ENCODE measurements around the gene KMT5B.

KMT5B gene

DNA sequence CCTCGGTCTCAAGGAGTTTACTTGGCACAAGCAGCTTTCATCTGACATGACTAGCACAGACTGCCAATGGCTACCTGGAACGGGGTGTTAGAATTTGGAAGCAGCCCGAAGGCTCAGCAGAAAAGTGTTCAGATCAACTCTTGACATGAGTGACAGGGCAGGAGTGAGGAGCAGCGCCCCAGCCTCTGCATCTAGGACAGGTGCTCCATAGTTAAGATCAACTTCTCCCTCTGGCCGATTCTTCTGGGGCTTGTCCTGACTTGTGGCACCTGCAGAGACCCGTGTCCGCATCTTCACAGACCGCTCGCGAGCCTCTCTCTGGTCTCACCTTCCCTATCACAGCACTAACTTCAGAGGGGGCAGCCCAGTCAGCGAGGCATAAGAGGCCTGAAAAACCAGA is 49.4 kb downstream of the KMT5B start:
- DNase-seq: no peak
- Histone ChIP-seq H3K27me3 (no peaks in the 10 kb centered on the region), H3K4me1 (no peaks in the 10 kb centered on the region), H3K36me3 (peaks cover 40% of the 10 kb centered on the region), H3K4me3 (ENCODE audit: low read depth, low read length) (no peak overlapping the region), H3K9me3 (no peaks in the 10 kb centered on the region)
- TF ChIP-seq, protein P1, sequence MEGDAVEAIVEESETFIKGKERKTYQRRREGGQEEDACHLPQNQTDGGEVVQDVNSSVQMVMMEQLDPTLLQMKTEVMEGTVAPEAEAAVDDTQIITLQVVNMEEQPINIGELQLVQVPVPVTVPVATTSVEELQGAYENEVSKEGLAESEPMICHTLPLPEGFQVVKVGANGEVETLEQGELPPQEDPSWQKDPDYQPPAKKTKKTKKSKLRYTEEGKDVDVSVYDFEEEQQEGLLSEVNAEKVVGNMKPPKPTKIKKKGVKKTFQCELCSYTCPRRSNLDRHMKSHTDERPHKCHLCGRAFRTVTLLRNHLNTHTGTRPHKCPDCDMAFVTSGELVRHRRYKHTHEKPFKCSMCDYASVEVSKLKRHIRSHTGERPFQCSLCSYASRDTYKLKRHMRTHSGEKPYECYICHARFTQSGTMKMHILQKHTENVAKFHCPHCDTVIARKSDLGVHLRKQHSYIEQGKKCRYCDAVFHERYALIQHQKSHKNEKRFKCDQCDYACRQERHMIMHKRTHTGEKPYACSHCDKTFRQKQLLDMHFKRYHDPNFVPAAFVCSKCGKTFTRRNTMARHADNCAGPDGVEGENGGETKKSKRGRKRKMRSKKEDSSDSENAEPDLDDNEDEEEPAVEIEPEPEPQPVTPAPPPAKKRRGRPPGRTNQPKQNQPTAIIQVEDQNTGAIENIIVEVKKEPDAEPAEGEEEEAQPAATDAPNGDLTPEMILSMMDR (IDR thresholded peaks at IDR 0.05; ENCODE audit: low read depth, low read length): no peak

- H3K4me1 ChIP-seq: no peaks in the 10 kb centered on the region
- TF ChIP-seq, protein P1 (IDR thresholded peaks at IDR 0.05; ENCODE audit: low read depth, low read length): no peak
- no peaks in the 10 kb centered on the region for H3K27me3 ChIP-seq
- no peak overlapping the region for H3K4me3 ChIP-seq (ENCODE audit: low read depth, low read length)
- H3K36me3 ChIP-seq: peaks cover 26% of the 10 kb centered on the region
- H3K9me3 ChIP-seq: no peaks in the 10 kb centered on the region
- DNase-seq: no peak
Observed at GRCh38 chr11:68160100-68160695, 52.9 kb downstream of the KMT5B start.

- Histone ChIP-seq H3K4me1 (no peaks in the 10 kb centered on the region), H3K36me3 (peaks cover 26% of the 10 kb centered on the region), H3K4me3 (ENCODE audit: low read depth, low read length) (no peak overlapping the region), H3K9me3 (no peaks in the 10 kb centered on the region), H3K27me3 (no peaks in the 10 kb centered on the region)
- no peak for DNase-seq
- TF ChIP-seq, protein P1 (IDR thresholded peaks at IDR 0.05; ENCODE audit: low read depth, low read length): no peak
Observed at GRCh38 chr11:68159665-68160064, 53.4 kb downstream of the KMT5B start.

GRCh38 chr11:68159161-68159560 is 53.9 kb downstream of the KMT5B start:
- no peak for DNase-seq
- H3K9me3 ChIP-seq: no peaks in the 10 kb centered on the region
- peaks cover 21% of the 10 kb centered on the region for H3K36me3 ChIP-seq
- no peak overlapping the region for H3K4me3 ChIP-seq (ENCODE audit: low read depth, low read length)
- TF ChIP-seq, protein P1 (IDR thresholded peaks at IDR 0.05; ENCODE audit: low read depth, low read length): no peak
- no peaks in the 10 kb centered on the region for H3K27me3 ChIP-seq
- H3K4me1 ChIP-seq: no peaks in the 10 kb centered on the region

DNA sequence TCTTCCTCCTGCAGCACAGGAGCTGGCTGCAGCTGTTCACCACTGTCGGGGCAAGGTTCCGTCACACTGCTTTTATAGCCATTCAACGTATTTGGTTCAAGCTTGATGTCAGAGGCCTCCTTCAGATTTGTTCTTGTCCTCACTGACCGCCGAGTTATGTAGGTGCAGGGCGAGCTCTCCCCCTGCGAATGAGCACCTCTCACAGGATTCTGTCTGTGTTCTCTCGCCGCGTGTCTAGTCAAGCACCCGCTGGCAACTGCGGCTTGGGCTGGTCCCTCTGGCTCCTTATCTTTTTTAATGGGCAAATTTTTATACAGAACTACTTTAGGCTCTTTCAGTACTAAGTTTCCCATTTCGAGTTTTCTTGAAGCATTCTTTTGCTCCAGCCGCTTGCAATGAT is 54.5 kb downstream of the KMT5B start:
- Histone ChIP-seq H3K4me1 (no peaks in the 10 kb centered on the region), H3K36me3 (peaks cover 19% of the 10 kb centered on the region), H3K27me3 (no peaks in the 10 kb centered on the region), H3K4me3 (ENCODE audit: low read depth, low read length) (no peak overlapping the region), H3K9me3 (no peaks in the 10 kb centered on the region)
- DNase-seq: no peak
- TF ChIP-seq, protein P1 (IDR thresholded peaks at IDR 0.05; ENCODE audit: low read depth, low read length): no peak

GRCh38 chr11:68153742-68154141 is 59.4 kb downstream of the KMT5B start:
- H3K4me3 ChIP-seq (ENCODE audit: low read depth, low read length): no peak overlapping the region
- H3K36me3 ChIP-seq: peaks cover 12% of the 10 kb centered on the region
- TF ChIP-seq, protein P1 (IDR thresholded peaks at IDR 0.05; ENCODE audit: low read depth, low read length): no peak
- H3K27me3 ChIP-seq: no peaks in the 10 kb centered on the region
- no peaks in the 10 kb centered on the region for H3K9me3 ChIP-seq
- no peak for DNase-seq
- no peaks in the 10 kb centered on the region for H3K4me1 ChIP-seq

Data from BE2C (cell line).